C4-2B (cell line): ENCODE data around the gene ALG6.
"Not testable (repeated sequence)": the region's sequence is repeated elsewhere in the genome, so short reads cannot be mapped to it uniquely, and the experiment has no call there.

Experiments used
- ZFX ChIP-seq: fragments of 450-650 bp; IDR thresholded peaks from 2 replicates; pipeline ENCODE4 v1.6.1; 2017
- TF ChIP-seq, protein P1 (sequence below): fragments of 450-650 bp; conservative IDR thresholded peaks from 2 replicates; pipeline ENCODE4 v1.5.1; 2017; ENCODE audit warnings: mild to moderate bottlenecking

DNA sequence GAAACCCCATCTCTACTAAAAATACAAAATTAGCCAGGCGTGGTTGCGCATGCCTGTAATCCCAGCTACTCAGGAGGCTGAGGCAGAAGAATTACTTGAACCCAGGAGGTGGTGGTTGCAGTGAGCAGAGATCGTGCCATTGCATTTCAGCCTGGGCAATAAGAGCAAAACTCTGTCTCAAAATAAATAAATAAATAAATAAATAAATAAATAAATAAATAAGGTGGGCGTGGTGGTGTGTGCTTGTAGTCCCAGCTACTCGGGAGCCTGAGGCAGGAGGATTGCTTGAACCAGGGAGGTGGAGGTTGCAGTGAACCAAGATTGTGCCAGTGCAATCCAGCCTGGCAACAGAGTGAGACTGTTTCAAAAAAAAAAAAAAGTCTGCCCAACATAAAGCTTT, 101.3 kb downstream of the ALG6 start:
- TF ChIP-seq, protein P1, sequence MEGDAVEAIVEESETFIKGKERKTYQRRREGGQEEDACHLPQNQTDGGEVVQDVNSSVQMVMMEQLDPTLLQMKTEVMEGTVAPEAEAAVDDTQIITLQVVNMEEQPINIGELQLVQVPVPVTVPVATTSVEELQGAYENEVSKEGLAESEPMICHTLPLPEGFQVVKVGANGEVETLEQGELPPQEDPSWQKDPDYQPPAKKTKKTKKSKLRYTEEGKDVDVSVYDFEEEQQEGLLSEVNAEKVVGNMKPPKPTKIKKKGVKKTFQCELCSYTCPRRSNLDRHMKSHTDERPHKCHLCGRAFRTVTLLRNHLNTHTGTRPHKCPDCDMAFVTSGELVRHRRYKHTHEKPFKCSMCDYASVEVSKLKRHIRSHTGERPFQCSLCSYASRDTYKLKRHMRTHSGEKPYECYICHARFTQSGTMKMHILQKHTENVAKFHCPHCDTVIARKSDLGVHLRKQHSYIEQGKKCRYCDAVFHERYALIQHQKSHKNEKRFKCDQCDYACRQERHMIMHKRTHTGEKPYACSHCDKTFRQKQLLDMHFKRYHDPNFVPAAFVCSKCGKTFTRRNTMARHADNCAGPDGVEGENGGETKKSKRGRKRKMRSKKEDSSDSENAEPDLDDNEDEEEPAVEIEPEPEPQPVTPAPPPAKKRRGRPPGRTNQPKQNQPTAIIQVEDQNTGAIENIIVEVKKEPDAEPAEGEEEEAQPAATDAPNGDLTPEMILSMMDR = not testable (repeated sequence)
- not testable (repeated sequence) for TF ChIP-seq ZFX
